CD4-positive, alpha-beta T cell treated with Interleukin-12 subunit alpha and Interleukin-12 subunit beta, for 1 hour (primary cell): ENCODE data around the gene SIPA1.
A peak's percentile ranks its signal among the peaks of the same experiment; 100 is the strongest.
"Not testable (repeated sequence)": the region's sequence is repeated elsewhere in the genome, so short reads cannot be mapped to it uniquely, and the experiment has no call there.

Experiments used
- DNase-seq: peaks from one replicate; pipeline ENCODE4 v3.0.0-alpha.2; 2020

The SIPA1 gene

GRCh38 chr11:65624931-65625627 lies 12.8 kb upstream of the SIPA1 start:
- DNase-seq, result no peak

- DNase-seq, result peak; percentile 72
Observed at GRCh38 chr11:65625628-65626342, 12.1 kb upstream of the SIPA1 start.

- DNase-seq, result no peak
Observed at GRCh38 chr11:65627202-65627601, 10.7 kb upstream of the SIPA1 start.

GRCh38 chr11:65629579-65629978 lies 8.3 kb upstream of the SIPA1 start:
- no peak for DNase-seq

- DNase-seq, result no peak
Observed at GRCh38 chr11:65630215-65630614, 7.7 kb upstream of the SIPA1 start.

GRCh38 chr11:65633390-65634108 lies 4.4 kb upstream of the SIPA1 start:
- DNase-seq, result no peak

- DNase-seq, result no peak
Observed at GRCh38 chr11:65634109-65634436, 3.8 kb upstream of the SIPA1 start.

- no peak for DNase-seq
Observed at GRCh38 chr11:65634440-65634839, 3.5 kb upstream of the SIPA1 start.

GRCh38 chr11:65634905-65635731 lies 2.8 kb upstream of the SIPA1 start:
- no peak for DNase-seq

- DNase-seq, result no peak
Observed at GRCh38 chr11:65636108-65637031, 1.5 kb upstream of the SIPA1 start.

GRCh38 chr11:65637032-65637557 lies 806 bp upstream of the SIPA1 start:
- DNase-seq, result no peak

GRCh38 chr11:65639228-65639597 lies 1.3 kb downstream of the SIPA1 start:
- DNase-seq, result not testable (repeated sequence)

- peak; percentile 86 for DNase-seq
Observed at GRCh38 chr11:65639623-65640482, 2.0 kb downstream of the SIPA1 start.

- DNase-seq, result peak; percentile 58
Observed at GRCh38 chr11:65640483-65641296, 2.8 kb downstream of the SIPA1 start.

- no peak for DNase-seq
Observed at GRCh38 chr11:65641297-65642013, 3.6 kb downstream of the SIPA1 start.

- DNase-seq, result no peak
Observed at GRCh38 chr11:65642014-65642671, 4.2 kb downstream of the SIPA1 start.

- DNase-seq, result no peak
Observed at GRCh38 chr11:65643971-65644370, 6.1 kb downstream of the SIPA1 start.

GRCh38 chr11:65644837-65645236 lies 6.9 kb downstream of the SIPA1 start:
- no peak for DNase-seq

GRCh38 chr11:65645710-65646109 lies 7.8 kb downstream of the SIPA1 start:
- no peak for DNase-seq
